Activated CD4-positive, CD25-positive, alpha-beta regulatory T cell treated with anti-CD3 and anti-CD28 coated beads, Interleukin-2, amount 50 U/mL, for 24 hours (primary cell): ENCODE measurements around the gene RHEB.
"Not testable (repeated sequence)": the region's sequence is repeated elsewhere in the genome, so short reads cannot be mapped to it uniquely, and the experiment has no call there.

Experiments
- ATAC-seq, 2 donors: fragments of 150-1000 bp; cut with Tn5 transposase; one replicate each; pipeline ENCODE4 v1.10.0; 2021; ENCODE audit warnings: mild to moderate bottlenecking in 1 of 2, moderate library complexity in 1 of 2

RHEB gene

GRCh38 chr7:151519765-151520418 is at the start of gene RHEB:
Gene RHEB (minus strand): TSS chr7:151519895. CDS start chr7:151519511, 384 bp downstream.
- ATAC-seq: peak; percentile 88 to 89

GRCh38 chr7:151566897-151567320 is 47.2 kb upstream of the RHEB start:
- no peak for ATAC-seq

GRCh38 chr7:151565541-151565940 is 45.8 kb upstream of the RHEB start:
- ATAC-seq: no peak

- ATAC-seq: no peak
These were observed 40.5 kb upstream of the RHEB start for GRCh38 chr7:151560243-151560642.

- no peak for ATAC-seq
These were observed 40.0 kb upstream of the RHEB start for GRCh38 chr7:151559557-151560183.

- ATAC-seq: no peak
These were observed 38.9 kb upstream of the RHEB start for GRCh38 chr7:151558575-151558974.

GRCh38 chr7:151556592-151556991 is 36.9 kb upstream of the RHEB start:
- ATAC-seq: no peak

GRCh38 chr7:151553356-151553755 is 33.7 kb upstream of the RHEB start:
- ATAC-seq: no peak

GRCh38 chr7:151552352-151553028 is 32.8 kb upstream of the RHEB start:
- ATAC-seq: no peak

GRCh38 chr7:151551820-151552219 is 32.1 kb upstream of the RHEB start:
- no peak for ATAC-seq

GRCh38 chr7:151550656-151551286 is 31.1 kb upstream of the RHEB start:
- no peak for ATAC-seq

GRCh38 chr7:151549644-151550043 is 29.9 kb upstream of the RHEB start:
- no peak for ATAC-seq

- ATAC-seq: no peak
These were observed 29.4 kb upstream of the RHEB start for GRCh38 chr7:151549083-151549482.

GRCh38 chr7:151544183-151544582 is 24.5 kb upstream of the RHEB start:
- ATAC-seq: no peak

- no peak for ATAC-seq
These were observed 23.0 kb upstream of the RHEB start for GRCh38 chr7:151542606-151543130.

- ATAC-seq: no peak
These were observed 22.2 kb upstream of the RHEB start for GRCh38 chr7:151541709-151542499.

GRCh38 chr7:151540146-151540545 is 20.5 kb upstream of the RHEB start:
- no peak for ATAC-seq

- peak in 1 of 2 donors; percentile 38 for ATAC-seq
These were observed 19.5 kb upstream of the RHEB start for GRCh38 chr7:151539088-151539671.

- ATAC-seq: no peak
These were observed 18.3 kb upstream of the RHEB start for GRCh38 chr7:151537818-151538561.

- ATAC-seq: not testable (repeated sequence)
These were observed 16.5 kb upstream of the RHEB start for GRCh38 chr7:151536178-151536577.

GRCh38 chr7:151529842-151530241 is 10.1 kb upstream of the RHEB start:
- no peak for ATAC-seq
